Neural progenitor cell (in vitro differentiated cells): Measurements from ENCODE around the gene SNAI3. TPM values are rescaled to one million over a fixed set of nuclear protein-coding genes. Genes with fewer than 3 reads are reported as not detected.

ENCODE experiments used
- DNase-seq: peaks from one replicate; pipeline ENCODE4 v3.0.0-alpha.2; 2016; ENCODE audit warnings: low spot score
- H2AFZ ChIP-seq: fragments of 200-600 bp; sonication (generic); replicated peaks from 2 replicates; pipeline ENCODE4 v1.6.1; 2016; ENCODE audit warnings: antibody characterized with exemption
- H3F3A ChIP-seq: fragments of 200-600 bp; sonication (generic); 2 replicates; pipeline ENCODE4 v1.6.1; 2016; ENCODE audit warnings: antibody characterized with exemption, low read depth
- H3K27ac ChIP-seq: fragments of 200-600 bp; sonication (generic); 2 replicates; pipeline ENCODE4 v1.5.1; 2016; ENCODE audit warnings: mild to moderate bottlenecking
- H3K27me3 ChIP-seq: fragments of 200-600 bp; sonication (generic); 2 replicates; pipeline ENCODE4 v1.6.1; 2016; ENCODE audit warnings: mild to moderate bottlenecking, moderate library complexity
- H3K36me3 ChIP-seq: fragments of 200-600 bp; sonication (generic); 2 replicates; pipeline ENCODE4 v1.5.1; 2016
- H3K4me1 ChIP-seq: fragments of 200-600 bp; sonication (generic); 2 replicates; pipeline ENCODE4 v1.6.1; 2016; ENCODE audit warnings: mixed run types
- H3K4me2 ChIP-seq: fragments of 200-600 bp; sonication (generic); 2 replicates; pipeline ENCODE4 v1.6.1; 2016
- H3K4me3 ChIP-seq: fragments of 200-600 bp; sonication (generic); 2 replicates; pipeline ENCODE4 v1.5.1; 2016
- H3K79me2 ChIP-seq: fragments of 200-600 bp; sonication (generic); 2 replicates; pipeline ENCODE4 v1.6.1; 2016; ENCODE audit warnings: low read depth
- H3K9ac ChIP-seq: fragments of 200-600 bp; sonication (generic); 2 replicates; pipeline ENCODE4 v1.6.1; 2016
- H3K9me3 ChIP-seq: fragments of 200-600 bp; sonication (generic); 2 replicates; pipeline ENCODE4 v1.5.1; 2016; ENCODE audit warnings: low read depth
- H4K20me1 ChIP-seq: fragments of 200-600 bp; sonication (generic); 2 replicates; pipeline ENCODE4 v1.6.1; 2016; ENCODE audit warnings: low read depth
- H3K27ac Mint-ChIP-seq: 3 replicates; pipeline ENCODE4 v1.8.0; 2021; ENCODE audit warnings: mixed read lengths
- H3K27me3 Mint-ChIP-seq: 2 replicates; pipeline ENCODE4 v1.8.0; 2022; ENCODE audit warnings: low read depth, mild to moderate bottlenecking, inconsistent platforms, moderate library complexity, mixed read lengths; ENCODE audit not compliant: insufficient read depth
- H3K36me3 Mint-ChIP-seq: 3 replicates; pipeline ENCODE4 v1.8.0; 2021; ENCODE audit warnings: mixed read lengths
- H3K4me1 Mint-ChIP-seq: 3 replicates; pipeline ENCODE4 v1.8.0; 2021; ENCODE audit warnings: mixed read lengths
- H3K4me3 Mint-ChIP-seq: 3 replicates; pipeline ENCODE4 v1.8.0; 2021; ENCODE audit warnings: mild to moderate bottlenecking, moderate library complexity, mixed read lengths
- H3K9me3 Mint-ChIP-seq: 3 replicates; pipeline ENCODE4 v1.8.0; 2020; ENCODE audit warnings: mixed read lengths
- EZH2 ChIP-seq: fragments of 200-600 bp; sonication (generic); IDR thresholded peaks from 2 replicates; pipeline ENCODE4 v1.6.1; 2017; ENCODE audit warnings: antibody characterized with exemption, mild to moderate bottlenecking, moderate library complexity
- EZH2phosphoT487 ChIP-seq: fragments of 200-600 bp; sonication (generic); IDR thresholded peaks from 2 replicates; pipeline ENCODE4 v1.6.1; 2017; ENCODE audit warnings: antibody characterized with exemption
- total RNA-seq: library from RNA; depleted of rRNA; stranded (reverse); fragments of >200 nt; gene quantifications from 2 replicates; pipeline ENCODE4 v1.2.3, GENCODE V29; 2015; ENCODE audit warnings: low replicate concordance
- TF ChIP-seq, protein P1 (sequence below): fragments of 200-600 bp; sonication (generic); IDR thresholded peaks from 2 replicates; pipeline ENCODE4 v1.5.1; 2017; ENCODE audit warnings: antibody characterized with exemption, mild to moderate bottlenecking

SNAI3 gene
- total RNA-seq, 1 donor from 2014 or later = not detected

DNA sequence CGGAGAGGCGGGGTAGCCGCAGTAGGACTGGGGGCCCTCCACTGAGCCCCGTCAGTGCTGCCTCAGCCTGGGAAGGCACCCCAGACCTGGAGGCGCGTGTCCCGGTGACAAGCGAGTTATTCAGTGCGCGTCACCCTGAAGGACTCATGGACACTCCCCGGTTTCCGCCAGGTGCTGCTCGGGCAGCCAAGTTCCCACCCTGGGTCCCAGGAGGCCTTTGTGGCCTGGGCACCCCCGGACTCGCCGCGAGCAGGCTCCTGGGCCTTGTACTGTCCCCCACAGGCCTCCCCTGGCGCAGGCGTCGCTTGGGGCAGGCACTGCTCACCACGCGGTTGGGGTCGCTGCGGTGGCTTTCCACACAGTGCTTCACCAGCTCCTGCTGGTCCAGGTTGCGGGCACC, 12.3 kb upstream of the SNAI3 start:
- H3K4me3 ChIP-seq = no peak overlapping the region
- Mint-ChIP-seq H3K4me1 (no peaks in the 10 kb centered on the region), H3K36me3 (no peaks in the 10 kb centered on the region), H3K4me3 (no peak overlapping the region), H3K27ac (no peak overlapping the region), H3K9me3 (no peaks in the 10 kb centered on the region), H3K27me3 (peaks cover 2% of the 10 kb centered on the region)
- no peak overlapping the region for H3K27ac ChIP-seq
- no peaks in the 10 kb centered on the region for H3K79me2 ChIP-seq
- no peaks in the 10 kb centered on the region for H3K4me1 ChIP-seq
- no peaks in the 10 kb centered on the region for H3F3A ChIP-seq
- TF ChIP-seq, protein P1, sequence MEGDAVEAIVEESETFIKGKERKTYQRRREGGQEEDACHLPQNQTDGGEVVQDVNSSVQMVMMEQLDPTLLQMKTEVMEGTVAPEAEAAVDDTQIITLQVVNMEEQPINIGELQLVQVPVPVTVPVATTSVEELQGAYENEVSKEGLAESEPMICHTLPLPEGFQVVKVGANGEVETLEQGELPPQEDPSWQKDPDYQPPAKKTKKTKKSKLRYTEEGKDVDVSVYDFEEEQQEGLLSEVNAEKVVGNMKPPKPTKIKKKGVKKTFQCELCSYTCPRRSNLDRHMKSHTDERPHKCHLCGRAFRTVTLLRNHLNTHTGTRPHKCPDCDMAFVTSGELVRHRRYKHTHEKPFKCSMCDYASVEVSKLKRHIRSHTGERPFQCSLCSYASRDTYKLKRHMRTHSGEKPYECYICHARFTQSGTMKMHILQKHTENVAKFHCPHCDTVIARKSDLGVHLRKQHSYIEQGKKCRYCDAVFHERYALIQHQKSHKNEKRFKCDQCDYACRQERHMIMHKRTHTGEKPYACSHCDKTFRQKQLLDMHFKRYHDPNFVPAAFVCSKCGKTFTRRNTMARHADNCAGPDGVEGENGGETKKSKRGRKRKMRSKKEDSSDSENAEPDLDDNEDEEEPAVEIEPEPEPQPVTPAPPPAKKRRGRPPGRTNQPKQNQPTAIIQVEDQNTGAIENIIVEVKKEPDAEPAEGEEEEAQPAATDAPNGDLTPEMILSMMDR = no peak
- TF ChIP-seq EZH2 (no peak), EZH2phosphoT487 (no peak)
- no peak overlapping the region for H2AFZ ChIP-seq
- H3K4me2 ChIP-seq = no peak overlapping the region
- no peaks in the 10 kb centered on the region for H3K27me3 ChIP-seq
- no peaks in the 10 kb centered on the region for H3K36me3 ChIP-seq
- no peak for DNase-seq
- H3K9me3 ChIP-seq = no peaks in the 10 kb centered on the region
- H4K20me1 ChIP-seq = no peaks in the 10 kb centered on the region
- no peak overlapping the region for H3K9ac ChIP-seq

DNA sequence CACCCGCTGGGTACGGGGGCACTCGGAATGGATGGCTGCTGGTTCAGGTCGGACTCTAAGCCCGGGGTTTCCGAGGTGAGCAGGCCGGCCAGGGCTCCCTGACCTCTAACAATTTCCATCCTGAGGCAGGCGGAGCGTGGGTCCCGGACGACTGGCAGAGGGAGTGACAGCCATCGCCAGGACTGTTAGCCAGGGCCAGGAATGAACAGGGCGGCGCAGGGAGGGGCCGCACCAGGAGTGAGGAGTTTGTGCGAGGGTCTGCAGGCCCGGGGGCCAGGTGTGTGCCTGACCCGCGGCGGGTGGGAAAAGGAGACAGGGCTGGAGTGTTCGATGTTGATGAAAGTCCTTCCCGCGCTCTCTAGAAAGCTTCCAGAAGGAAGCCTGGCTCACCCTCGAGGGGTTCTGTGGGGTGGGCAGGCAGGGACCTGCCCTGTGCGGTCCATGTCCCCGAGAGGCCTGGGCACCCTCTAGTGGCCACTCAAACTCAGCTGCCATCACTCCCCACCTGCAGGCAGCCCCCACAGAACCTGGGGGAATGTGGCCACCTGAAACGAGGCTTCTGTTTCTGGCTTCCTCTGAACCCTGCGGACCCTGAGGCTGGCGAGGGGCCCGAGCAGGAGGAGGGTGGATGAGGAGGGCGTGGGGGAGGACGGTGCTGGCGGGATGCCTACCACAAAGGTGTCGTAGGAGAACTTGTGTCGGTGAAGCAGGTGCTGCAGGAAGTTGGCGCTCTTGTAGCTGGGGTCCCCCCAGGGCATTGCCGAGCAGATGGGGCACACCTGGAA, 11.7 kb upstream of the SNAI3 start:
- Histone ChIP-seq H2AFZ (no peak overlapping the region), H4K20me1 (no peaks in the 10 kb centered on the region), H3F3A (no peaks in the 10 kb centered on the region), H3K36me3 (no peaks in the 10 kb centered on the region), H3K4me1 (no peaks in the 10 kb centered on the region), H3K79me2 (no peaks in the 10 kb centered on the region), H3K9ac (no peak overlapping the region), H3K9me3 (no peaks in the 10 kb centered on the region), H3K27me3 (no peaks in the 10 kb centered on the region), H3K4me2 (no peak overlapping the region), H3K27ac (no peak overlapping the region), H3K4me3 (no peak overlapping the region)
- no peaks in the 10 kb centered on the region for H3K36me3 Mint-ChIP-seq
- H3K4me3 Mint-ChIP-seq = no peak overlapping the region
- H3K9me3 Mint-ChIP-seq = no peaks in the 10 kb centered on the region
- no peak overlapping the region for H3K27ac Mint-ChIP-seq
- DNase-seq = no peak
- H3K4me1 Mint-ChIP-seq = no peaks in the 10 kb centered on the region
- peaks cover 2% of the 10 kb centered on the region for H3K27me3 Mint-ChIP-seq
- TF ChIP-seq, protein P1 = peak; percentile 51
- TF ChIP-seq EZH2phosphoT487 = no peak

DNA sequence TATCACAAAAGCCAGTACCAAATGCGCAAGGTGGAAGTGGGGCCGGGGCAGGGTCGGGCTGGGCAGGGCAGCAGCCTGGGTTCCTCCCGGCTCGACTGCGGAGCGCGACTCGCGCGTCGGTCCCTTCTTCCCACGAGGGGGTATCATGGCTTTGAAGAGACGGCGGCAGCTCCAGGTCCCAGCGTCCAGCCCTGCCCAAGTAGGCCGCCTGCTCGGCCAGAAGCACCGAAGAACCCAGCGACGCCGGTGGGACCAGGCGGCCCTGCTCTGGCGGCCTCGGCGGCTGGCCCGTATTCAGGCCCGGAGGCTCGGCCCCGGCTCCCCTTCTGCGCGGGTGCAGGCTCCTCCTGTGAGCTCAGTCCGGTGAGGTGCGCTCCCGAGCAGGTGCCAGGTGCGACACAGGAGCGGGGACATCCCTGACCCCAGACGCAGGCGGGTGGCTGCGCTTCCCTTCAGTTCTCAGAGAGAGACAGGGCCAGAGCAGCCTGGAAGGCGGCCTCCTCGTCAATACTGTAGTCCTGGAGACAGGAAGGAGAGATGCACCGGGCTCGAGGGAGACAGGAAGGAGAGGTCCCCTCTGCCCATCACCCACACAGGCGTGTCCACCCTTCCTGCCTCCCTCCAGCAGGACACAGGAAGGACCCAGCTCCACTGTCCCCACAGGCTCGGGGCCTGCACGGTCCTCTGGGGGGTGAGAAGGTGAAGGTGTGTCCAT, 11.0 kb upstream of the SNAI3 start:
- no peak overlapping the region for H3K27ac Mint-ChIP-seq
- H3K9me3 Mint-ChIP-seq = no peaks in the 10 kb centered on the region
- H3K27ac ChIP-seq = no peak overlapping the region
- no peaks in the 10 kb centered on the region for H3K36me3 ChIP-seq
- H3K4me3 Mint-ChIP-seq = no peak overlapping the region
- no peak for DNase-seq
- no peaks in the 10 kb centered on the region for H3K36me3 Mint-ChIP-seq
- H3K4me3 ChIP-seq = no peak overlapping the region
- no peaks in the 10 kb centered on the region for H3K4me1 ChIP-seq
- H4K20me1 ChIP-seq = no peaks in the 10 kb centered on the region
- no peaks in the 10 kb centered on the region for H3F3A ChIP-seq
- no peaks in the 10 kb centered on the region for H3K4me1 Mint-ChIP-seq
- no peak for TF ChIP-seq EZH2
- TF ChIP-seq, protein P1 = no peak
- no peak for TF ChIP-seq EZH2phosphoT487
- no peaks in the 10 kb centered on the region for H3K79me2 ChIP-seq
- no peaks in the 10 kb centered on the region for H3K27me3 ChIP-seq
- no peak overlapping the region for H3K4me2 ChIP-seq
- no peak overlapping the region for H3K9ac ChIP-seq
- no peaks in the 10 kb centered on the region for H3K9me3 ChIP-seq
- H2AFZ ChIP-seq = no peak overlapping the region
- peaks cover 2% of the 10 kb centered on the region for H3K27me3 Mint-ChIP-seq
